Ovary (tissue), 9 donors: Measurements from ENCODE around the gene CNN1. TPM values are rescaled to one million over a fixed set of nuclear protein-coding genes. Genes with fewer than 3 reads are reported as not detected.
A peak's percentile ranks its signal among the peaks of the same experiment; 100 is the strongest.
"Not testable (repeated sequence)": the region's sequence is repeated elsewhere in the genome, so short reads cannot be mapped to it uniquely, and the experiment has no call there.

Experiments
- DNase-seq, 5 donors: peaks; one replicate each; pipeline ENCODE4 v3.0.0-alpha.2; 2019 to 2020
- H3K27ac ChIP-seq, 2 donors: fragments of 200-600 bp; one replicate each; pipeline versions ENCODE4 v1.5.1 to v1.8.0; 2019 to 2022
- H3K27me3 ChIP-seq: fragments of 200-600 bp; one replicate; pipeline ENCODE4 v1.8.0; 2022
- H3K36me3 ChIP-seq: fragments of 200-600 bp; sonication (generic); one replicate; pipeline ENCODE4 v1.5.1; 2019
- H3K4me1 ChIP-seq: one replicate; pipeline ENCODE4 v1.8.1; 2013; ENCODE audit warnings: mild to moderate bottlenecking, moderate library complexity; ENCODE audit not compliant: insufficient read depth
- H3K4me3 ChIP-seq: fragments of 200-600 bp; sonication (generic); one replicate; pipeline ENCODE4 v1.5.1; 2017
- H3K9me3 ChIP-seq, 2 donors: fragments of 200-600 bp in 1 of 2; sonication (generic) in 1 of 2; one replicate each; pipeline versions ENCODE4 v1.5.1 to v1.8.1; 2013 to 2019; ENCODE audit warnings: mild to moderate bottlenecking in 1 of 2, moderate library complexity in 1 of 2
- CTCF ChIP-seq, 3 donors: fragments of 450-650 bp in 2 of 3; fragments of 200-600 bp in 1 of 3; IDR thresholded peaks; one replicate each; pipeline versions ENCODE4 v1.5.1 to v1.8.0; 2016 to 2022; ENCODE audit warnings: antibody characterized with exemption in 3 of 3, mild to moderate bottlenecking in 1 of 3
- EP300 ChIP-seq: sonication (generic); formaldehyde crosslinking; IDR thresholded peaks from one replicate; pipeline ENCODE4 v1.6.1; 2017; ENCODE audit warnings: antibody characterized with exemption
- POLR2A ChIP-seq: fragments of 450-650 bp; IDR thresholded peaks from one replicate; pipeline ENCODE4 v1.6.1; 2017; ENCODE audit warnings: antibody characterized with exemption, mild to moderate bottlenecking, moderate library complexity
- WGBS, 3 donors: extraction: QIAGEN DNeasy Blood & Tissue Kit in 1 of 3; methylation state at CpG; one replicate each; pipeline versions ENCODE4 v1.1.5 to v1.1.7; 2013 to 2017; 5-methylcytosine and 5-hydroxymethylcytosine counted together
- intact Hi-C, 4 donors: fragments of 100-400 bp; cut with DNase I; formaldehyde crosslinking; loops; one replicate each; pipeline versions ENCODE4 v1.11.0 to v1.15.1; 2022 to 2023
- polyA plus RNA-seq, 2 donors: library from polyadenylated mRNA; stranded (reverse); fragments of 200-250 nt in 1 of 2; fragments of 350-450 nt in 1 of 2; fragmentation: Illumina TruSeq in 1 of 2; extraction: RNeasy Lipid Tissue Mini Kit (QIAGEN cat#74804) in 1 of 2; gene quantifications; one replicate each; pipeline ENCODE4 v1.2.3, GENCODE V29; 2013 to 2014
- total RNA-seq, 7 donors: library from RNA; depleted of rRNA in 2 of 7; stranded (reverse); fragments of >200 nt in 2 of 7; fragmentation: NEBNext Ultra II Directional in 3 of 7; extraction: Animal tissue kit (Norgen Biotek cat#: 25700) in 3 of 7; gene quantifications; one replicate each; pipeline versions ENCODE4 v1.1.0 to v1.2.4, GENCODE V29; 2016 to 2023
- donor health status: DM: no; HTN: no; CAD: no; lungs with moderate emphysema.
- donor health status: DM: no; HTN: no; CAD: no.
- donor health status: Bipolar disorder and iron deficiency.
- donor health status: DM: yes; HTN: yes; CAD: no.
- donor health status: DM: no; HTN: no; CAD: no.
- donor health status: DM: yes; HTN: yes; CAD: no.

Gene CNN1
- total and polyA plus RNA-seq, 9 donors, result 13.9 to 725 (median 59.6) TPM

DNA sequence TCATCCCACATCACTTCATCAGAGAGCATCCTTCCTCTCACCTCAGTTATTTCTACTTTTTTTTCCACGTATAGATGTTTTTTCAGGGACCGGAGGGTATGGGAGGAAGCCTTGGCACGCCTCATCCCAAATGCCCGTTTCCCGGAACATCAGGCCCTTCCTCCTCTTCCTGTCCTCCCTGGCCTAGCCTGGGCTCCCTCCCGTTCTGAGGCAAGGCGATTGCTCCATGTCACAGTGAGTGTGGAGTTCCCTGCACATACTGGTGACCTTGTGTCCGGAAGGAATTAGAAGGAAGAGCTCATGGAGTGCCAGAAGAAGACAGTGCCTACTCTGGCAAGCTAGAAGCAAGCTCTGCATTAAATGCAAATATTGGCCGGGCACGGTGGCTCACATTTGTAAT is 57.5 kb downstream of the CNN1 start:
- Histone ChIP-seq H3K4me1 (peaks cover 3% of the 10 kb centered on the region), H3K36me3 (no peaks in the 10 kb centered on the region), H3K9me3 (no peaks in the 10 kb centered on the region), H3K27ac (peak overlapping the region in 1 of 2 donors; percentile 20), H3K4me3 (no peak overlapping the region), H3K27me3 (no peaks in the 10 kb centered on the region)
- DNase-seq, result peak in 1 of 5 donors; percentile 37
- WGBS, 3 donors, result 88 to 93% (median 92%) methylated on average over 10 of the region's 10 CpGs
- no peak for TF ChIP-seq POLR2A
- no peak for TF ChIP-seq EP300
- no peak for TF ChIP-seq CTCF (IDR thresholded peaks at IDR 0.05)
- intact Hi-C loops, result no loop called here

DNA sequence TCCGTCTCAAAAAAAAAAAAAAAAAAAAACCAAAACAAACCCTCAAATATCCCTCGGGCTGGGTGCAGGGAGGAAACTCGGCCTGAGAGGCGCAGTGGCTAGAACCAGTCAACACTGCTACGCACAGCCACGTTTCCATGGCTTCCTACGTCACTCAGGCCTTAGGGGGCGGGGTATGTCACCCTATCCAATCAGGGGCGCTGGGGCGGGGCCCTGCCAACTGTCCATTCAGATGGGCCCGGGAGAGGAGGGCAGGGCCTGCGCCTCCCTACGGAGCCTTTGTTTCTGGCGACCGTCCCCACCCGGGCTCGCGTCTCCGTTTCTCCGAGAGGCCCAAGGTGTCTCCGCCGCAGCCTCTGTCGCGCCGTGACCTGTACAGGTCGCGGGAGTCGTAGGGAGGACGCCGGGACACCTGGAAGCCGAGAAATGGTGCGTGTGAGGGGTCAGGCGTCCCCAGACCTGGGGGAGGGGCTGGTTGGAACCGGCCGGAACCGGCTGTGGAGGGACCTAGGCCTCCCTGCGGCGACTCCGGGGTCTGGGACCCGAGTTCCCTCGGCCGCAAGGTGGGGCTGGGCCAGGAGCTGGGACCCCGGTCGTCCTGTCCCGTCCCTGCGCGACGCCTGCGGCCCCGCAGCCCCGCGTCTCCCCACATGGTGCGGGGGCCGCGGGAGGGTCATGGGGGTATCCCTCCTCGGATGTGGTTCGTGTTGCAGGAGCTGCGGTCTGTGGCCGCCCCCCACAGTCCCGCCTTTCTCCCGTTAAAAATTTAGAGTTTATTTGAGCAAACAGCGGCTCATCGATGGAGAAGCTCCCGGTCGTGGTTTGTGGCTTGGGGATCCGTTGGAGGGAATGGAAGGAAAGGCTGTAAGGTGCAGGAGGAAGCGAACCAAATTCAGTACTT is 58.8 kb downstream of the CNN1 start, which contains the start of gene ZNF627:
TSS of gene ZNF627 (plus strand) at position 282 of the 901 bp plus-strand sequence. CDS start at position 427, 145 bp downstream.
- intact Hi-C loops, result no loop called here
- peak; percentile 99 to 100 (median 99) for DNase-seq
- TF ChIP-seq POLR2A (peak; percentile 95), CTCF (IDR thresholded peaks at IDR 0.05) (peak in 2 of 3 donors; percentile 34 to 54), EP300 (no peak)
- H3K9me3 ChIP-seq, result no peaks in the 10 kb centered on the region
- no peaks in the 10 kb centered on the region for H3K36me3 ChIP-seq
- H3K27me3 ChIP-seq, result no peaks in the 10 kb centered on the region
- peak within 1 kb of the TSS; percentile 99 for H3K4me3 ChIP-seq
- 0 to 1% (median 0%) methylated on average over 39 to 67 of the region's 67 CpGs for WGBS, 3 donors
- H3K4me1 ChIP-seq, result peaks cover 4% of the 10 kb centered on the region
- peak within 1 kb of the TSS; percentile 34 to 84 for H3K27ac ChIP-seq

- peak overlapping the region in 1 of 2 donors; percentile 84 for H3K27ac ChIP-seq
- H3K36me3 ChIP-seq, result no peaks in the 10 kb centered on the region
Observed at GRCh38 chr19:11598103-11598483, 59.4 kb downstream of the CNN1 start.

DNA sequence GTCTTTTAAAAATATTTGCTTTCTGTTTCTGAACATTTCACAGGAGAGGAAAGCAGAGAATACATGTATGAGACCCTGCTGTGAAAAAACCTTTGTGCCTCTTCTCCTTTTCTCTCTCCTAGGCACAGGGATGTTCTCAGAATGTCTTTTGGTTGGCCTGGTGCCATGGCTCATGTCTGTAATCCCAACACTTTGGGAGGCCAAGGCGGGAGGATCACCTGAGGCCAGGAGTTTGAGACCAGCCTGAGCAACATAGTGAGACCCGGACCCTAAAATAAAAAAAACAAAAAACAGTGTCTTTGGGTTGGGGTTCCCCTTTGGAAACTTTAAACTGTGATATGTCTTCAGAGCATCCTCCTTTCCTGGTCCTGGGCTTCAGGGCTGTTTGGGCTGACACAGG is 60.1 kb downstream of the CNN1 start:
- intact Hi-C loops, result no loop called here
- H3K4me3 ChIP-seq, result no peak overlapping the region

More at GRCh38 chr19:11598103-11598483, 59.4 kb downstream of the CNN1 start:
- intact Hi-C loops, result no loop called here
- Histone ChIP-seq H3K4me1 (peaks cover 7% of the 10 kb centered on the region), H3K27me3 (no peaks in the 10 kb centered on the region), H3K9me3 (no peaks in the 10 kb centered on the region), H3K4me3 (peak overlapping the region; percentile 99)
- DNase-seq, result no peak
- WGBS, 3 donors, result 45 to 54% (median 49%) methylated on average over 10 of the region's 10 CpGs
- TF ChIP-seq POLR2A, result no peak
- TF ChIP-seq CTCF (IDR thresholded peaks at IDR 0.05), result no peak
- no peak for TF ChIP-seq EP300

DNA sequence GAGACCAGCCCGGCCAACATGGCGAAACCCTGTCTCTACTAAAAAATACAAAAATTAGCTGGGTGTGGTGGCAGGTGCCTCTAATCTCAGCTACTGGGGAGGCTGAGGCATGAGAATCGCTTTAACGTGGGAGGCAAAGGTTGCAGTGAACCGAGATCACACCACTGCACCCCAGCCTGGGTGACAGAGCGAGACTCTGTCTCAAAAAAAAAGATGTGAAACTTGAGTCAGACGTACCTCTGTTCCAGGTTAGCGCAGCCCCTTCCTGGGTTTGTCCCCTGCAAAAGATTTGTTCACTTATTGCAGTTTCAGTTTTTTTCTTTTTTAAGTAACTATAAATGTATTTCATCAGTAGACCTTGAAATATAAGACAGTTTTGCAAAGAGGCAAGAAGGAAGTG is 61.1 kb downstream of the CNN1 start:
- not testable (repeated sequence) for H3K4me3 ChIP-seq

More for the DNA sequence above, 60.1 kb downstream of the CNN1 start:
- H3K4me1 ChIP-seq, result peaks cover 7% of the 10 kb centered on the region
- H3K9me3 ChIP-seq, result no peaks in the 10 kb centered on the region
- TF ChIP-seq CTCF (IDR thresholded peaks at IDR 0.05) (no peak), POLR2A (no peak), EP300 (no peak)
- no peaks in the 10 kb centered on the region for H3K36me3 ChIP-seq
- H3K27me3 ChIP-seq, result no peaks in the 10 kb centered on the region
- WGBS, 3 donors, result 92 to 97% (median 94%) methylated on average over 2 of the region's 2 CpGs
- H3K27ac ChIP-seq, result no peak overlapping the region
- peak in 1 of 5 donors; percentile 35 for DNase-seq

More for the DNA sequence above, 61.1 kb downstream of the CNN1 start:
- DNase-seq, intact Hi-C loops, H3K27ac ChIP-seq, H3K9me3 ChIP-seq, H3K27me3 ChIP-seq, H3K4me1 ChIP-seq, H3K36me3 ChIP-seq: not testable (repeated sequence)
- 93 to 95% (median 94%) methylated on average over 8 of the region's 8 CpGs for WGBS, 3 donors
